ENCODE measurements around the gene ZP4. TPM values are rescaled to one million over a fixed set of nuclear protein-coding genes. Genes with fewer than 3 reads are reported as not detected.

ZP4 gene
- total RNA-seq, 1 experiment from 2014 or later: not detected

- Histone ChIP-seq H4K8ac (replicated peaks; ENCODE audit: insufficient read length, low read depth, low read length) (no peak overlapping the region), H3K79me1 (ENCODE audit: insufficient read depth, low read depth, low read length, poor library complexity, severe bottlenecking) (no peaks in the 10 kb centered on the region), H2BK15ac (ENCODE audit: low read depth, low read length) (no peak overlapping the region), H3K18ac (ENCODE audit: insufficient read length, low read depth, low read length) (no peak overlapping the region), H3K4me2 (ENCODE audit: insufficient read depth, insufficient read length, low read length) (no peak overlapping the region), H3K14ac (ENCODE audit: insufficient read depth, low read length) (no peak overlapping the region), H3K79me2 (ENCODE audit: insufficient read depth, low read length) (no peaks in the 10 kb centered on the region), H2BK20ac (ENCODE audit: low read depth, low read length, poor library complexity, severe bottlenecking) (no peak overlapping the region), H3K9ac (ENCODE audit: extremely low read depth, insufficient read length, low read length) (no peak overlapping the region), H4K20me1 (ENCODE audit: control insufficient read depth, insufficient read depth, insufficient read length) (no peaks in the 10 kb centered on the region), H3K27ac (ENCODE audit: insufficient read length, low read depth, low read length) (no peak overlapping the region), H3T11ph (ENCODE audit: low read length) (no peak overlapping the region), H2AFZ (ENCODE audit: low read length) (no peak overlapping the region), H3K27me3 (ENCODE audit: insufficient read depth, low read length) (no peaks in the 10 kb centered on the region), H3K23me2 (ENCODE audit: insufficient read length, low read depth, low read length, poor library complexity, severe bottlenecking) (no peaks in the 10 kb centered on the region), H2BK5ac (ENCODE audit: insufficient read length, low read length) (no peak overlapping the region), H3K56ac (ENCODE audit: insufficient read length, low read depth, low read length) (no peak overlapping the region), H4K5ac (ENCODE audit: insufficient read length, low read depth, low read length) (no peak overlapping the region), H2BK120ac (ENCODE audit: low read depth, low read length, poor library complexity, severe bottlenecking) (no peak overlapping the region), H3K23ac (ENCODE audit: insufficient read length, low read depth, low read length) (no peak overlapping the region), H3K9me3 (ENCODE audit: control insufficient read depth, low read depth, low read length) (no peaks in the 10 kb centered on the region), H2AK5ac (ENCODE audit: insufficient read length, low read length) (no peak overlapping the region), H3K4me1 (ENCODE audit: insufficient read depth, low read length) (no peaks in the 10 kb centered on the region; the same call in 1 of the 2 replicates), H3K4ac (ENCODE audit: low read depth, low read length) (no peak overlapping the region), H4K91ac (ENCODE audit: insufficient read length, low read depth, low read length) (no peak overlapping the region), H2BK12ac (ENCODE audit: insufficient read length, low read depth, low read length) (no peak overlapping the region)
- Mint-ChIP-seq H3K36me3 (ENCODE audit: insufficient read depth in 1 of 3, low read depth in 3 of 3) (peaks cover 0 to 4% (median 2%) of the 10 kb centered on the region in 3 experiments; a peak in 2 of 7 replicates), H3K4me3 (no peak overlapping the region), H3K4me1 (peaks cover 3 to 6% of the 10 kb centered on the region in 2 experiments; a peak in 2 of 4 replicates), H3K9me3 (peaks cover 0 to 14% of the 10 kb centered on the region in 2 experiments; a peak in 4 of 5 replicates), H3K27ac (no peak overlapping the region), H3K27me3 (ENCODE audit: low read depth) (no peaks in the 10 kb centered on the region)
- no peak for TF ChIP-seq CTCF (conservative IDR thresholded peaks at IDR 0.05)
- no peak for DNase-seq
Measured at GRCh38 chr1:237921306-237921705, 30.6 kb upstream of the ZP4 start.

Data from H9 (cell line).